MM.1S (cell line): ENCODE data around the gene PRKCE.

ENCODE experiments used
- DNase-seq: peaks from one replicate; pipeline ENCODE4 v3.0.0-alpha.2; 2015
- H2AFZ ChIP-seq: fragments of 300-600 bp; sonication (generic); 2 replicates; pipeline ENCODE4 v1.6.0; 2016; ENCODE audit warnings: antibody characterized with exemption, low read length
- H3F3A ChIP-seq: fragments of 300-600 bp; sonication (generic); 2 replicates; pipeline ENCODE4 v1.6.1; 2016; ENCODE audit warnings: mild to moderate bottlenecking, antibody characterized with exemption, low read length, moderate library complexity, mixed read lengths; ENCODE audit not compliant: insufficient read depth
- H3K27ac ChIP-seq: fragments of 300-600 bp; sonication (generic); 2 replicates; pipeline ENCODE4 v1.5.1; 2016; ENCODE audit warnings: mild to moderate bottlenecking, low read length
- H3K27me3 ChIP-seq: fragments of 300-600 bp; sonication (generic); replicated peaks from 2 replicates; pipeline ENCODE4 v1.6.0; 2016; ENCODE audit warnings: low read length; ENCODE audit not compliant: insufficient read depth
- H3K36me3 ChIP-seq: fragments of 300-600 bp; sonication (generic); replicated peaks from 2 replicates; pipeline ENCODE4 v1.6.1; 2016; ENCODE audit warnings: mild to moderate bottlenecking, low read length, mixed read lengths; ENCODE audit not compliant: insufficient read depth
- H3K4me1 ChIP-seq: fragments of 300-600 bp; sonication (generic); 2 replicates; pipeline ENCODE4 v1.6.1; 2016; ENCODE audit warnings: low read length, mixed read lengths
- H3K4me2 ChIP-seq: fragments of 300-600 bp; sonication (generic); 2 replicates; pipeline ENCODE4 v1.6.0; 2016; ENCODE audit warnings: low read depth, low read length
- H3K4me3 ChIP-seq: fragments of 300-600 bp; sonication (generic); 2 replicates; pipeline ENCODE4 v1.5.1; 2016; ENCODE audit warnings: low read length, mixed read lengths
- H3K79me2 ChIP-seq: fragments of 300-600 bp; sonication (generic); 2 replicates; pipeline ENCODE4 v1.6.1; 2016; ENCODE audit warnings: mixed run types, low read length, mixed read lengths
- H3K9ac ChIP-seq: fragments of 300-600 bp; sonication (generic); 2 replicates; pipeline ENCODE4 v1.6.1; 2016; ENCODE audit warnings: low read length, mixed read lengths
- H3K9me2 ChIP-seq: fragments of 300-600 bp; sonication (generic); replicated peaks from 2 replicates; pipeline ENCODE4 v1.6.1; 2016; ENCODE audit warnings: mild to moderate bottlenecking, low read length, mixed read lengths; ENCODE audit not compliant: insufficient read depth
- H3K9me3 ChIP-seq: fragments of 300-600 bp; sonication (generic); replicated peaks from 2 replicates; pipeline ENCODE4 v1.6.1; 2016; ENCODE audit warnings: mild to moderate bottlenecking, low read length, mixed read lengths; ENCODE audit not compliant: insufficient read depth
- H4K20me1 ChIP-seq: fragments of 300-600 bp; sonication (generic); 2 replicates; pipeline ENCODE4 v1.6.1; 2016; ENCODE audit warnings: mild to moderate bottlenecking, low read length, moderate library complexity, mixed read lengths; ENCODE audit not compliant: insufficient read depth
- EZH2 ChIP-seq: fragments of 300-600 bp; sonication (generic); optimal IDR thresholded peaks from 2 replicates; pipeline ENCODE3; 2017; ENCODE audit warnings: low read depth, mild to moderate bottlenecking, antibody characterized with exemption, low read length, mixed read lengths
- EZH2phosphoT487 ChIP-seq: fragments of 300-600 bp; sonication (generic); IDR thresholded peaks from 2 replicates; pipeline ENCODE4 v1.6.1; 2018; ENCODE audit warnings: antibody characterized with exemption, low read length
- TF ChIP-seq, protein P1 (sequence below): fragments of 300-600 bp; sonication (generic); IDR thresholded peaks from 2 replicates; pipeline ENCODE4 v1.5.1; 2016; ENCODE audit warnings: antibody characterized with exemption, low read length, mixed read lengths

The PRKCE gene

DNA sequence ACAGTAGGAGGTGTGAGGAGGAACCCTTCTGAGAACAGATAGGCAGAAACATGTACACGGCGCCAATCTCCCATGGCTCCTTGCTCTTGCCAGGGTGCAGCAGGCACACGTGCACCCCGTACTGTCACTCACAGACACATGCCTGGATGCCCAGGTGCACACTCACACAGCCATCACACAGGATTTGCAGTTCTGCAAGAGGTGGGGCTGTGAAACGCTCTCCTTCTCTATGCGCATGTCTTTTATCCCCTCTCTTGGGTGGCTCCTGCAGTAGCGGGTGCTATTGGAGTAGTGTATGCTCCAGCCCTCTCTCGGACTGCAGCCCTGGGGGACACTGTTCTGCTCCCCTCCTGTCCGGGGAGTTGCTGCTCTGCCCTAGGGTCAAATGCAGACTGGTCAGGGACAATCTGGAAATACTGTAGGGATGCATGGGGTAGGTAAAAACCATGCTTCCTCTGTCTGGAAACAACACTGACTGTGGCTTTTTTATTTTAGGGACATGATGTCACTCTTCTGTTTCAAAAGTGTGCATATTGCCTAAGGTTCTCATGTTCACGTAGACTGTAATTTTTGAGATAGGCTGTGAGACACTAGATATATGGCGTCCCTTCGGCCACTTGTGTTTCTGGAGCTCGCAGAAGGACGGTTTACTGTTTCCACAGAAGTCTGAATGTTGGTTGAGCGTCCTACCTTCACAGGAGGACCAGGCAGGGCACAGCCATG, 118.5 kb downstream of the PRKCE start:
- H3F3A ChIP-seq: no peaks in the 10 kb centered on the region
- TF ChIP-seq EZH2phosphoT487 (no peak), EZH2 (no peak)
- TF ChIP-seq, protein P1, sequence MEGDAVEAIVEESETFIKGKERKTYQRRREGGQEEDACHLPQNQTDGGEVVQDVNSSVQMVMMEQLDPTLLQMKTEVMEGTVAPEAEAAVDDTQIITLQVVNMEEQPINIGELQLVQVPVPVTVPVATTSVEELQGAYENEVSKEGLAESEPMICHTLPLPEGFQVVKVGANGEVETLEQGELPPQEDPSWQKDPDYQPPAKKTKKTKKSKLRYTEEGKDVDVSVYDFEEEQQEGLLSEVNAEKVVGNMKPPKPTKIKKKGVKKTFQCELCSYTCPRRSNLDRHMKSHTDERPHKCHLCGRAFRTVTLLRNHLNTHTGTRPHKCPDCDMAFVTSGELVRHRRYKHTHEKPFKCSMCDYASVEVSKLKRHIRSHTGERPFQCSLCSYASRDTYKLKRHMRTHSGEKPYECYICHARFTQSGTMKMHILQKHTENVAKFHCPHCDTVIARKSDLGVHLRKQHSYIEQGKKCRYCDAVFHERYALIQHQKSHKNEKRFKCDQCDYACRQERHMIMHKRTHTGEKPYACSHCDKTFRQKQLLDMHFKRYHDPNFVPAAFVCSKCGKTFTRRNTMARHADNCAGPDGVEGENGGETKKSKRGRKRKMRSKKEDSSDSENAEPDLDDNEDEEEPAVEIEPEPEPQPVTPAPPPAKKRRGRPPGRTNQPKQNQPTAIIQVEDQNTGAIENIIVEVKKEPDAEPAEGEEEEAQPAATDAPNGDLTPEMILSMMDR: no peak
- H3K9me2 ChIP-seq: no peaks in the 10 kb centered on the region
- H3K9me3 ChIP-seq: no peaks in the 10 kb centered on the region
- H4K20me1 ChIP-seq: no peaks in the 10 kb centered on the region
- H3K9ac ChIP-seq: no peak overlapping the region
- H3K4me3 ChIP-seq: no peak overlapping the region
- DNase-seq: no peak
- H3K27me3 ChIP-seq: no peaks in the 10 kb centered on the region
- H3K4me1 ChIP-seq: no peaks in the 10 kb centered on the region
- no peaks in the 10 kb centered on the region for H3K79me2 ChIP-seq
- no peaks in the 10 kb centered on the region for H3K36me3 ChIP-seq
- H2AFZ ChIP-seq: no peak overlapping the region
- H3K4me2 ChIP-seq: no peak overlapping the region
- H3K27ac ChIP-seq: no peak overlapping the region

DNA sequence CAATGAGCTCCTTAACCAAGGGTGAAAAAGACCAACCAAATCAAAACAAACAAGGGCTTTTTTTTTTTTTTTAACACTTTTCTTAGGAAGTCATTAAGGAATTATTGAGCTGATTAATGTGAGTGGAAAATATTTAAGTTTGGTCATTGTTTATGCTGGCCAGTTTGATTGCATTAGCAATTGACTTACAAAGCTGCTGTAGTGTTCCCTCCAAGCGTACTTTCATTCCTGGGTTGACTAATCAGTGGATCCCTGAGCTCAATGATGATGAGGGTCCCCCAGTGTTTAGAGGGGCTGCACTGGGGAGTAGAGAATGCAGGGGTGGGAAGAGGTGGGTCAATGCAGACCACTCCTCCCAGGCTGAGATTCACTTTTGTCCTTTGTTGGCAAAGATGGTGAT, 119.3 kb downstream of the PRKCE start:
- H3K9me2 ChIP-seq: no peaks in the 10 kb centered on the region
- H3K36me3 ChIP-seq: no peaks in the 10 kb centered on the region
- H3K4me1 ChIP-seq: no peaks in the 10 kb centered on the region
- no peak overlapping the region for H3K27ac ChIP-seq
- no peak for DNase-seq
- no peak overlapping the region for H3K9ac ChIP-seq
- H3K9me3 ChIP-seq: no peaks in the 10 kb centered on the region
- no peaks in the 10 kb centered on the region for H3K27me3 ChIP-seq
- H3K79me2 ChIP-seq: no peaks in the 10 kb centered on the region
- H3K4me2 ChIP-seq: no peak overlapping the region
- no peaks in the 10 kb centered on the region for H3F3A ChIP-seq
- H2AFZ ChIP-seq: no peak overlapping the region
- no peak overlapping the region for H3K4me3 ChIP-seq
- TF ChIP-seq, protein P1: no peak
- TF ChIP-seq EZH2 (no peak), EZH2phosphoT487 (no peak)
- no peaks in the 10 kb centered on the region for H4K20me1 ChIP-seq

DNA sequence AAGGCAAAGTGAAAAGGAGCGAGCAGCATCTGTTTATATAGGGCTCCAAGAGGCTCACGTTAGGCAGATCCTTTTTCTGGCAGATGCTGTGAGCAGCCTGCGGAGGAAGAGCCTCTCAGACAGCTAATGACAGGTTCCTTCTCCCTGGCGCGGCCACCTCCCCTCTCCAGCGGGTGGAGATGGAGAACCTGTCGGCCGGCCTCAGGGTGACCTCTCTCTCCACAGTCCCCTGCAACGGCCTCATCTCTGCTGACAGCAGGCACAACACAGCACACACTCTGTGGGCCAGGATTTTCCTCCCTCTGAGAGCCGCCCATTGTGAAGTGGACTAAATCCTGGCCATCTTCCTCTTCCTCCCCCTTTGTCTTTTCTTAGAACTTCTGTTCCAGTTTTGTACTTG, 119.8 kb downstream of the PRKCE start:
- no peaks in the 10 kb centered on the region for H3K27me3 ChIP-seq
- TF ChIP-seq EZH2: no peak
- TF ChIP-seq, protein P1: no peak
- TF ChIP-seq EZH2phosphoT487: no peak
- DNase-seq: no peak

More for the DNA sequence above, 119.8 kb downstream of the PRKCE start:
- H3K9ac ChIP-seq: no peak overlapping the region
- no peak overlapping the region for H3K27ac ChIP-seq
- H4K20me1 ChIP-seq: no peaks in the 10 kb centered on the region
- H3K4me2 ChIP-seq: no peak overlapping the region
- H3K9me3 ChIP-seq: no peaks in the 10 kb centered on the region
- no peaks in the 10 kb centered on the region for H3K4me1 ChIP-seq
- H3K79me2 ChIP-seq: no peaks in the 10 kb centered on the region
- H3F3A ChIP-seq: no peaks in the 10 kb centered on the region
- H3K9me2 ChIP-seq: no peaks in the 10 kb centered on the region
- H3K4me3 ChIP-seq: no peak overlapping the region
- no peaks in the 10 kb centered on the region for H3K36me3 ChIP-seq
- no peak overlapping the region for H2AFZ ChIP-seq
